ENCODE data around the gene PCBD1. TPM values are rescaled to one million over a fixed set of nuclear protein-coding genes. Genes with fewer than 3 reads are reported as not detected.

The PCBD1 gene
- total and polyA plus RNA-seq, 9 donors: 25.5 to 104 (median 60.6) TPM

GRCh38 chr10:70853038-70853437, 35.3 kb downstream of the PCBD1 start:
- no peak overlapping the region for H3K27ac ChIP-seq
- peaks cover 2% of the 10 kb centered on the region for H3K4me1 ChIP-seq (ENCODE audit: insufficient read depth)
- H3K4me3 ChIP-seq: no peak overlapping the region
- 92 to 96% (median 96%) methylated on average over 4 of the region's 4 CpGs for WGBS, 3 donors
- no peaks in the 10 kb centered on the region for H3K9me3 ChIP-seq
- H3K27me3 ChIP-seq: no peaks in the 10 kb centered on the region
- TF ChIP-seq, protein P1, sequence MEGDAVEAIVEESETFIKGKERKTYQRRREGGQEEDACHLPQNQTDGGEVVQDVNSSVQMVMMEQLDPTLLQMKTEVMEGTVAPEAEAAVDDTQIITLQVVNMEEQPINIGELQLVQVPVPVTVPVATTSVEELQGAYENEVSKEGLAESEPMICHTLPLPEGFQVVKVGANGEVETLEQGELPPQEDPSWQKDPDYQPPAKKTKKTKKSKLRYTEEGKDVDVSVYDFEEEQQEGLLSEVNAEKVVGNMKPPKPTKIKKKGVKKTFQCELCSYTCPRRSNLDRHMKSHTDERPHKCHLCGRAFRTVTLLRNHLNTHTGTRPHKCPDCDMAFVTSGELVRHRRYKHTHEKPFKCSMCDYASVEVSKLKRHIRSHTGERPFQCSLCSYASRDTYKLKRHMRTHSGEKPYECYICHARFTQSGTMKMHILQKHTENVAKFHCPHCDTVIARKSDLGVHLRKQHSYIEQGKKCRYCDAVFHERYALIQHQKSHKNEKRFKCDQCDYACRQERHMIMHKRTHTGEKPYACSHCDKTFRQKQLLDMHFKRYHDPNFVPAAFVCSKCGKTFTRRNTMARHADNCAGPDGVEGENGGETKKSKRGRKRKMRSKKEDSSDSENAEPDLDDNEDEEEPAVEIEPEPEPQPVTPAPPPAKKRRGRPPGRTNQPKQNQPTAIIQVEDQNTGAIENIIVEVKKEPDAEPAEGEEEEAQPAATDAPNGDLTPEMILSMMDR (IDR thresholded peaks at IDR 0.05): no peak
- TF ChIP-seq EP300 (IDR thresholded peaks at IDR 0.05) (no peak), POLR2A (IDR thresholded peaks at IDR 0.05) (no peak)
- intact Hi-C loops (cut with DNase I): no loop called here
- no peaks in the 10 kb centered on the region for H3K36me3 ChIP-seq
- no peak for DNase-seq

DNA sequence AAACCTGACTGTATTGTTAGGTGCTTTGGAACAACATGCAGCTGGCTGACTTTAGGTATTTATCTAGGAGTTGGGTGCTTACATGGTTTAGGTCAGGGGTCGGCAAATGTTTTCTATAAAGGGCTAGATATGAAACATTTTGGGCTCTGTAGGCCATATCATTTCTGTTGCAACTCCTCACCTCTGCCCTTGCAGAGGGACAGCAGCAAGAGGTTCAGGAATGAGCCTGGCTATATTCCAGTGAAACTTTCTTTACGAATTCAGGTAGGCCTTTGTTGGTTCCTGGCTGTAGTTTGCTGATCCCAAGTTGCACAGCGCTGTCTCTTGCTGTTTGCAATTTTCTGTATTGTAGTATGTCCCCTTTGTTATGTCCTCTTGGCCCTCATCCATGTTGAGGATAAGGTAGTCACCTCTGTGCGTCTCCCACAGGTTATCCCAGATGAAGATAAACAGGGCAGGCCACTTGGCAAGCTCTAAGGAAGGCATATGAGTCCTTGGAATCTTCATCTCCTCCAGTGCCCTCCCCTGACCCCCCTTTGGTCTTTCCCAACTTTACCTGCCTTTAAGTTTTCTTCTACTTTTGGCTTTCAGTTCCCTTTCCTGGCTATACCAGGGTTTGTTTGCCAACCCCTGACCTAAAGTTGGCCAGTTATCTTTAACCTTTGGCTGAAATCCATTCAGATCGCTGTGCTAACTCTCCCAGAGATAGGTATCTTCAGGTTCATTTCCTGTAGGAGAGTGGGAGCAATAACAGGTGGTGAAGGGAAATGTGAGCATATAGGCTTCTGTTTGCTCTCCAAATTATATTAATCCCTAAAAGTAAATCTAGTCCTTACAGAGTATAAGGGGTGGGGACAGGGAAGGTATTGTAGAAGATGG, 36.5 kb downstream of the PCBD1 start:
- intact Hi-C loops (cut with DNase I): no loop called here
- WGBS, 3 donors: 85 to 90% (median 86%) methylated on average over 5 of the region's 5 CpGs
- TF ChIP-seq, protein P1 (IDR thresholded peaks at IDR 0.05): no peak
- TF ChIP-seq EP300 (IDR thresholded peaks at IDR 0.05): no peak
- H3K9me3 ChIP-seq: no peaks in the 10 kb centered on the region
- H3K36me3 ChIP-seq: no peaks in the 10 kb centered on the region
- no peak overlapping the region for H3K4me3 ChIP-seq
- H3K4me1 ChIP-seq (ENCODE audit: insufficient read depth): peaks cover 2% of the 10 kb centered on the region
- DNase-seq: no peak
- H3K27ac ChIP-seq: no peak overlapping the region
- no peaks in the 10 kb centered on the region for H3K27me3 ChIP-seq

DNA sequence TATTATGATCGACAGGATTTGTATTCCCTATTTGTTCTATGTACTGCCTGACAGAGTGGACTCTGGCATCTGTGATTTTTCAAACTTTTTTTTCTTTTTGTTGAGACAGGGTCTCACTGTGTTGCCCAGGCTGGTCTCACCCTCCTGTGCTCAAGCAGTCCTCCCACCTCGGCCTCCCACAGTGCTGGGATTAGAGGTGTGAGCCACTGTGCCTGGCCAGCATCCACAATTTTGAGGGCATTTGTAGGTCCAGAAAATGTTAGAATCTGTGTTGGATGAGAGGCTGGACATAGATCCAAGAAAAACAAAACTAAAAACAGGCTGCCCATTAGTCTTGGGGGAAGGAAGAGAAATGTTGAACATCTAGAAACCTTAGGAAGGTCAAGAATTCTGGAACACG, 38.3 kb downstream of the PCBD1 start:
- H3K27me3 ChIP-seq: no peaks in the 10 kb centered on the region
- H3K36me3 ChIP-seq: no peaks in the 10 kb centered on the region
- H3K27ac ChIP-seq: no peak overlapping the region
- H3K9me3 ChIP-seq: no peaks in the 10 kb centered on the region
- no peak for TF ChIP-seq POLR2A (IDR thresholded peaks at IDR 0.05)
- TF ChIP-seq, protein P1 (IDR thresholded peaks at IDR 0.05): no peak
- TF ChIP-seq EP300 (IDR thresholded peaks at IDR 0.05): no peak
- WGBS, 3 donors: 66 to 77% (median 71%) methylated on average over 3 of the region's 3 CpGs
- intact Hi-C loops (cut with DNase I): no loop called here
- no peak for DNase-seq
- H3K4me3 ChIP-seq: no peak overlapping the region
- H3K4me1 ChIP-seq (ENCODE audit: insufficient read depth): peaks cover 2% of the 10 kb centered on the region

GRCh38 chr10:70849582-70850016, 38.8 kb downstream of the PCBD1 start:
- Histone ChIP-seq H3K4me1 (ENCODE audit: insufficient read depth) (peaks cover 2% of the 10 kb centered on the region), H3K36me3 (no peaks in the 10 kb centered on the region), H3K27me3 (no peaks in the 10 kb centered on the region), H3K4me3 (no peak overlapping the region), H3K9me3 (no peaks in the 10 kb centered on the region), H3K27ac (no peak overlapping the region)
- no peak for DNase-seq
- TF ChIP-seq POLR2A (IDR thresholded peaks at IDR 0.05) (no peak), EP300 (IDR thresholded peaks at IDR 0.05) (no peak)
- TF ChIP-seq, protein P1 (IDR thresholded peaks at IDR 0.05): no peak
- intact Hi-C loops (cut with DNase I): no loop called here
- 45 to 52% (median 47%) methylated on average over 2 of the region's 2 CpGs for WGBS, 3 donors
